GM12875 (cell line): ENCODE measurements around the gene ASPN.

Experiments
- H3K4me3 ChIP-seq: one replicate; pipeline ENCODE4 v1.5.1; 2011; ENCODE audit warnings: low read depth, low read length, control low read depth
- TF ChIP-seq, protein P1 (sequence below): IDR thresholded peaks from 2 replicates; pipeline ENCODE4 v1.5.1; 2011; ENCODE audit warnings: low read depth, mild to moderate bottlenecking, control low read depth, inconsistent platforms, low read length, moderate library complexity, borderline replicate concordance; ENCODE audit not compliant: insufficient read depth

Gene ASPN

DNA sequence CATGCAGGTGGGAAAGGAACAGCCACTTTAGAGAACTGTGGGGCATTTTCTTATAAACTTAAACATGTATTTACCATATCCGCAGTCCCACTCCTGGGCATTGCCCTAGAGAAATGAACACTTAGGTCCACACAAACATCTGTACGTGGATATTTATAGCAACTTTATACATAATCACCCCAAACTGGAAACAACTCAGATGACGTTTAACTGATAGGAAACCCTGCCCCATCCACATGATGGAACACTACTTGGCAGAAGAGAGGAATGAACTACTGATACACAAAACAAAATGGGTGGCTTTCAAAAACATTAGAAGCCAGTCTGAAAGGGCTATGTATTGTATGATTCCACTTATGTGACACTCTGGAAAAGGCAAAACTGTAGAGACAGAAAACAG, 31.0 kb upstream of the ASPN start:
- TF ChIP-seq, protein P1, sequence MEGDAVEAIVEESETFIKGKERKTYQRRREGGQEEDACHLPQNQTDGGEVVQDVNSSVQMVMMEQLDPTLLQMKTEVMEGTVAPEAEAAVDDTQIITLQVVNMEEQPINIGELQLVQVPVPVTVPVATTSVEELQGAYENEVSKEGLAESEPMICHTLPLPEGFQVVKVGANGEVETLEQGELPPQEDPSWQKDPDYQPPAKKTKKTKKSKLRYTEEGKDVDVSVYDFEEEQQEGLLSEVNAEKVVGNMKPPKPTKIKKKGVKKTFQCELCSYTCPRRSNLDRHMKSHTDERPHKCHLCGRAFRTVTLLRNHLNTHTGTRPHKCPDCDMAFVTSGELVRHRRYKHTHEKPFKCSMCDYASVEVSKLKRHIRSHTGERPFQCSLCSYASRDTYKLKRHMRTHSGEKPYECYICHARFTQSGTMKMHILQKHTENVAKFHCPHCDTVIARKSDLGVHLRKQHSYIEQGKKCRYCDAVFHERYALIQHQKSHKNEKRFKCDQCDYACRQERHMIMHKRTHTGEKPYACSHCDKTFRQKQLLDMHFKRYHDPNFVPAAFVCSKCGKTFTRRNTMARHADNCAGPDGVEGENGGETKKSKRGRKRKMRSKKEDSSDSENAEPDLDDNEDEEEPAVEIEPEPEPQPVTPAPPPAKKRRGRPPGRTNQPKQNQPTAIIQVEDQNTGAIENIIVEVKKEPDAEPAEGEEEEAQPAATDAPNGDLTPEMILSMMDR, result no peak
- no peak overlapping the region for H3K4me3 ChIP-seq

DNA sequence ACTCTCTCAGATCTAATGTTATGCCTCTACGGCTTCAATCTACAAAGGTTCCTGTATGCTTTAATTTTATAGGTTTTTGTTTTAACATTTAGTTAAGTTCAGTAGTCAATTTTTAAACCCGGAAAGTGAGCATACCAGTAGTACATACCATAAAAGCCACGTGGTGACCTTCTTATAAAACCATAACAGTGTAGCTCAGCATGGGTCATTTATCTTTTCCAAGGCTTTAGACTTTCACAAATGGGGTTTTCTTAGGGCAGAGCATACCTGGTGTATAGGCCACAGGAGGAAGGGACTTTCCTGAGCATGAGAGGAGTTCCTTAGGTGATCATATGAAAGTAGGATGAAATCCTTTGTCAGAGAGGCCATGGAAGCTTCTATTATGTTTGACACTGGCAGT, 30.3 kb upstream of the ASPN start:
- no peak overlapping the region for H3K4me3 ChIP-seq

DNA sequence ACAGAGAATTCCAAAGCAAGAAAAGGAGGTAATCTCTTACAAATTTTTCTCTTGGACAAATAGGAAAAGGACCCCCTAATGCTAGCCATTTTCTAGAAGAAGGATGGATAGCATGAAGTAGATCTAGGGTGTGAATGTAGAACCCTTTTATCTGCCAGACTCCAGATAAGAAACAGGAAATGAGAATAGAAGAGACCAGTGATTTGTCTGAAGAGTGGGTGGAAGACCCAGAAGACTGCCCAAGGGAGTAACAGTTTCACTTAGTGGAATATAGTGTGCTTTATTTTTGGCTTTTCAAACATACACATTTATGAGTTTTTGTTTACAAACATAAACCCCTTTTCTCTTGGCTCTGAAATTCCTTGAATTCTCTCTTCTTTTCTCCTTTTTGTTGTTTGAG, 28.4 kb upstream of the ASPN start:
- H3K4me3 ChIP-seq, result no peak overlapping the region
- TF ChIP-seq, protein P1, result no peak

More for the DNA sequence above, 30.3 kb upstream of the ASPN start:
- TF ChIP-seq, protein P1, result no peak

DNA sequence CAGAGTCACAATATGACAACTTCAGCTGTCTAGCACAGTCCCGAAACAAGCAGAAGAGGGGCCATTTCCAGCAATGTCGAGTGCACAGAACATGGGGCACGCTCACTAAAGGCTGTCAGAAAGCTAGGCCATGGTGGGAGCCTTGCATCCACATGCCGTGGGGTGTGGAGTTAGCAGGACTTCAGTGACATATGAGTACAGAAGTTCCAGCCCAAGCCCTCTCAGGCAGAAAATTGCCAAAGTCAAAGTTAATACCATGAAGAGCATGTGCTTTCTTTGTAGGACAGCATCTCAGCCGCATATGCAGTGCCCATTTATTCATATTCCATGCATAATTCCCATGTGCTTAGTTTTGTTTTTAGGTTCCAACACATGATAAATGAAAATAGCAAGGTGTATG, 26.7 kb upstream of the ASPN start:
- no peak overlapping the region for H3K4me3 ChIP-seq
- TF ChIP-seq, protein P1, result no peak

DNA sequence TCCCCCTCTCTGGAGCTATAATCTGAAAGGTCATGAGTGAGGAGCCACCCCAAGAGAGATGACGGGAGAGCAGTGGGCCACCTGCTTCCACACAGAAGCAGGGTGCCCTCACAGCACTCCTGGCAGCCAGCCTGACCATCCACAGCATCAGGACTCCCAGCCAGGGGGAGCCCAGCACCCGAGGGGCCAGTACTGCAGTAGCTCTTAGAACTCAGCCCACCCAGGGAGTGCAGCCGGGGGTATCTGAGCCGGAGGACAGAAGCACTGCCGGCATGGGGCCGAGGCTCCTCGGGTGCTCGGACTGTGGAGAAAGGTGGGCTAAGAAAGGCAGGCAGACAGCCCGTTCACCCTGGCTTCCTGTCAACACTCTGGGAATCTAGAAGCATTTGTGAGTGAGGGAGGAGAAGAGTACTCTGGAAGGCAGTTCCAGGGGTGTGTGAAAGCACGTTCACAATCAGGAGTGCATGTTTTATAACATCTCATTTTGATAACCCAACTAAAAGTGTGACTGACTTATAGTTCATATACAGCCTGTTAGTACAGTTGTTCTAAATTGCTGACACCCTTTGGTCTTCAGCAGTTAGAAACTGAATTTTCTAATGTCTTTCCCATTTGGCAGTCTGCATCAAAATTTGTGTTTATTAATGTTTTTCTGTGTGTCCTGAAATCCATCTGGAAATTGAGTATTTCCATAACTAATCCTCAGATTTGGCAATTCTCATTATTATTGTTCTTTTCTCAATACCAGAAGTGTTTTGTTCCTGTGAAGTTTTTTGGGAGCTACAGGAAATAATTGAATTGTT, 25.9 kb upstream of the ASPN start:
- H3K4me3 ChIP-seq, result no peak overlapping the region
- TF ChIP-seq, protein P1, result no peak

DNA sequence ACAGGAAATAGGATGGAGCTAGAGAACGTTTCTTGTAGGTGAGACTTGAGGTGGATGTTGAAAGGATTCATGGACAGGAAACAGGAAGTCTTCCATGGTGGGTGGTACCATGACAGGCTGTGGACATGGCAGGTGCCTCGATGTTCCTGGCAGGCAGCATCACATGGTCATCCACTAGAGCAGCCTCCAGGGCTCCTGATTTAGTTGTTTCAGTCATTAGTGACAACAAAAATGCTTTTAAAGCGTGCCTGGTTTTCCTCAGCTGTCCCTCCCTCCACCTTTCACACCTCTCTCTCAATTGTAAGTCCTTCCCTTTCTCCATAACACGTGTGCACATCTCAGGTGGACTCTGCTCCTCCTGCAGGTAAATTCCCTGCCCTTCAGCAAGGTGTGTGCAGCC, 25.2 kb upstream of the ASPN start:
- TF ChIP-seq, protein P1, result no peak
- no peak overlapping the region for H3K4me3 ChIP-seq

DNA sequence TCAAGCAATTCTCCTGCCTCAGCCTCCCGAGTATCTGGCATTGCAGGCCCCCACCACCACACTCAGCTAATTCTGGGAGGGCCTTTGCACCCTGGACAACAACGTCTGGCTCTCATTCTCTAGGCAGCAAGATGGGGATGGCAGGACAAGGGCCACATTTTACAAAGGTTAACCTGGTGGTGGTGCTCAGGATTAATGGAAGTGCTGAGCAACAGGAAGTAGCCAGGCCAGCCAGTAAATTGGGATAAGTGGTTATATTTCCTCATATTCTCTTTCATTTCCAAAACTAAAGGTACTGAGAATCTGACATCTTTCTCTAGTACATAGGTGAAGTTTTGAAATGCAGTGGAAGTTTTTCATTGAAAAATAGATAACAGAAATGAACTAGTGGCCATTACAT, 24.7 kb upstream of the ASPN start:
- H3K4me3 ChIP-seq, result no peak overlapping the region
- TF ChIP-seq, protein P1, result no peak
